Choroid plexus epithelial cell (primary cell): ENCODE data around the gene ASAP2.

Experiments
- DNase-seq: peaks from one replicate; pipeline ENCODE4 v3.0.0-alpha.2; 2010; ENCODE audit warnings: low read depth
- H3K4me3 ChIP-seq: 2 replicates; pipeline ENCODE4 v1.5.1; 2011; ENCODE audit warnings: low read depth, mild to moderate bottlenecking, control low read depth, low read length, moderate library complexity
- CTCF ChIP-seq: conservative IDR thresholded peaks from 2 replicates; pipeline ENCODE4 v1.5.1; 2011; ENCODE audit warnings: low read depth, mild to moderate bottlenecking, control low read depth, inconsistent platforms, low read length, moderate library complexity

ASAP2 gene

GRCh38 chr2:9344434-9344833, 137.8 kb downstream of the ASAP2 start:
- TF ChIP-seq CTCF, result no peak
- DNase-seq, result no peak

GRCh38 chr2:9345343-9345742, 138.7 kb downstream of the ASAP2 start:
- no peak overlapping the region for H3K4me3 ChIP-seq
- DNase-seq, result no peak
- TF ChIP-seq CTCF, result no peak

More at GRCh38 chr2:9344434-9344833, 137.8 kb downstream of the ASAP2 start:
- H3K4me3 ChIP-seq, result no peak overlapping the region

- no peak overlapping the region for H3K4me3 ChIP-seq
- no peak for DNase-seq
- no peak for TF ChIP-seq CTCF
These were observed 139.4 kb downstream of the ASAP2 start for GRCh38 chr2:9345997-9346396.

- no peak for DNase-seq
- TF ChIP-seq CTCF, result no peak
- H3K4me3 ChIP-seq, result no peak overlapping the region
These were observed 140.3 kb downstream of the ASAP2 start for GRCh38 chr2:9346885-9347284.

GRCh38 chr2:9347411-9347881, 140.8 kb downstream of the ASAP2 start:
- TF ChIP-seq CTCF, result no peak
- peak; percentile 49 for DNase-seq
- H3K4me3 ChIP-seq, result no peak overlapping the region

- no peak for DNase-seq
- no peak overlapping the region for H3K4me3 ChIP-seq
- TF ChIP-seq CTCF, result no peak
These were observed 147.7 kb downstream of the ASAP2 start for GRCh38 chr2:9354318-9354717.

- DNase-seq, result no peak
- TF ChIP-seq CTCF, result no peak
- H3K4me3 ChIP-seq, result no peak overlapping the region
These were observed 148.7 kb downstream of the ASAP2 start for GRCh38 chr2:9355270-9355669.
